ENCODE results near the gene INSR. TPM values are rescaled to one million over a fixed set of nuclear protein-coding genes. Genes with fewer than 3 reads are reported as not detected.
A peak's percentile ranks its signal among the peaks of the same experiment; 100 is the strongest.

INSR gene
- polyA plus RNA-seq, 2 of the 4 experiments (the other 2 are of a cell fraction) = 1.8 to 3.3 TPM

GRCh38 chr19:7199613-7200533, 94.3 kb downstream of the INSR start:
- TF ChIP-seq FOSL2 (IDR thresholded peaks at IDR 0.05) (no peak), FOSL2 (CRISPR knock-in tag; IDR thresholded peaks at IDR 0.05) (peak; percentile 40; the same call in 1 of the 2 replicates), ZC3H11A (IDR thresholded peaks at IDR 0.05) (no peak)
- ChIA-PET POLR2A (interaction anchor here (0.6 kb wide), 2 partner anchors 66 to 122 kb away, joined by 4 to 10 read pairs; no protein-coding TSS in a partner anchor), CTCF (interaction anchor here (0.6 kb wide), 1 partner anchor 568 kb away, joined by 3 read pairs; no protein-coding TSS in a partner anchor)
- H3K4me3 ChIP-seq = no peak overlapping the region
- DNase-seq (ENCODE audit: low read depth in 1 of 2, low spot score in 1 of 2) (peak; percentile 25 to 62), FAIRE-seq (no peak), ATAC-seq (peak in 1 of 2 experiments; percentile 19; a peak in 2 of 6 replicates)
- H3K27ac ChIP-seq = peak overlapping the region; percentile 85 to 86; a peak in 5 of 6 replicates
- peak overlapping the region; percentile 89 for H3K4me2 ChIP-seq
- 10% methylated on average over 14 of the region's 14 CpGs for WGBS (ENCODE audit: missing lambda C conversion rate)
- peaks cover 27% of the 10 kb centered on the region for H3K4me1 ChIP-seq
- no peaks in the 10 kb centered on the region for H3K9me3 ChIP-seq

GRCh38 chr19:7197760-7198696, 96.2 kb downstream of the INSR start:
- Histone ChIP-seq H3K27ac (peak overlapping the region; percentile 85 to 86), H3K4me3 (peak overlapping the region; percentile 68), H3K4me1 (peaks cover 27% of the 10 kb centered on the region), H3K9me3 (no peaks in the 10 kb centered on the region), H3K4me2 (peak overlapping the region; percentile 89)
- no peak for FAIRE-seq
- ATAC-seq = peak; percentile 88 to 89
- POLR2A ChIA-PET = interaction anchor here (1.6 kb wide), 1 partner anchor 96 kb away, joined by 11 read pairs; the partner anchor contains the start of gene INSR
- CTCF ChIA-PET = interaction anchor here (1.3 kb wide), 1 partner anchor 14 kb away, joined by 3 read pairs; no protein-coding TSS in a partner anchor
- WGBS (ENCODE audit: missing lambda C conversion rate) = 0% methylated on average over 19 of the region's 72 CpGs
- TF ChIP-seq MAX (IDR thresholded peaks at IDR 0.05) = peak; percentile 50
- TF ChIP-seq KDM1A (IDR thresholded peaks at IDR 0.05; ENCODE audit: low read depth) = no peak
- TF ChIP-seq EP300 (IDR thresholded peaks at IDR 0.05) = no peak
- TF ChIP-seq NPAS2 (CRISPR knock-in tag; IDR thresholded peaks at IDR 0.05; ENCODE audit: borderline replicate concordance) = 0 out of 2 replicates have a peak, but pooled peaks have one; percentile 25
- TF ChIP-seq JUN (IDR thresholded peaks at IDR 0.05) = peak in 1 of 2 experiments; percentile 61; a peak in 1 of 5 replicates
- TF ChIP-seq MAZ (IDR thresholded peaks at IDR 0.05; ENCODE audit: borderline replicate concordance, low read depth, low read length) = 0 out of 2 replicates have a peak, but pooled peaks have one; percentile 47
- TF ChIP-seq RNF2 (IDR thresholded peaks at IDR 0.05; ENCODE audit: borderline replicate concordance, low read depth) = peak; percentile 52; the same call in 1 of the 2 replicates
- 0 out of 2 replicates have a peak, but pooled peaks have one; percentile 21 for TF ChIP-seq E2F6 (IDR thresholded peaks at IDR 0.05; ENCODE audit: borderline replicate concordance, low read depth)
- no peak for TF ChIP-seq ZSCAN20 (CRISPR knock-in tag; IDR thresholded peaks at IDR 0.05)
- TF ChIP-seq POLR2A (IDR thresholded peaks at IDR 0.05; ENCODE audit: low read length) = peak; percentile 69
- TF ChIP-seq BCL3 (IDR thresholded peaks at IDR 0.05) = 0 out of 3 replicates have a peak, but pooled peaks have one; percentile 31
- peak; percentile 41; the same call in 1 of the 2 replicates for TF ChIP-seq PHF8 (IDR thresholded peaks at IDR 0.05; ENCODE audit: borderline replicate concordance, low read depth)
- peak; percentile 72 to 91 for DNase-seq (ENCODE audit: low read depth in 1 of 2, low spot score in 1 of 2)

All from A549 (cell line).